Iris pigment epithelial cell (primary cell): Measurements from ENCODE around the gene CD320.
"Not testable (repeated sequence)": the region's sequence is repeated elsewhere in the genome, so short reads cannot be mapped to it uniquely, and the experiment has no call there.

ENCODE experiments used
- DNase-seq: peaks from one replicate; pipeline ENCODE4 v3.0.0-alpha.2; 2011; ENCODE audit warnings: low read depth

The CD320 gene

GRCh38 chr19:8308891-8309291 is 733 bp upstream of the CD320 start:
- no peak for DNase-seq

GRCh38 chr19:8307400-8307964 is 676 bp downstream of the CD320 start:
- no peak for DNase-seq

DNA sequence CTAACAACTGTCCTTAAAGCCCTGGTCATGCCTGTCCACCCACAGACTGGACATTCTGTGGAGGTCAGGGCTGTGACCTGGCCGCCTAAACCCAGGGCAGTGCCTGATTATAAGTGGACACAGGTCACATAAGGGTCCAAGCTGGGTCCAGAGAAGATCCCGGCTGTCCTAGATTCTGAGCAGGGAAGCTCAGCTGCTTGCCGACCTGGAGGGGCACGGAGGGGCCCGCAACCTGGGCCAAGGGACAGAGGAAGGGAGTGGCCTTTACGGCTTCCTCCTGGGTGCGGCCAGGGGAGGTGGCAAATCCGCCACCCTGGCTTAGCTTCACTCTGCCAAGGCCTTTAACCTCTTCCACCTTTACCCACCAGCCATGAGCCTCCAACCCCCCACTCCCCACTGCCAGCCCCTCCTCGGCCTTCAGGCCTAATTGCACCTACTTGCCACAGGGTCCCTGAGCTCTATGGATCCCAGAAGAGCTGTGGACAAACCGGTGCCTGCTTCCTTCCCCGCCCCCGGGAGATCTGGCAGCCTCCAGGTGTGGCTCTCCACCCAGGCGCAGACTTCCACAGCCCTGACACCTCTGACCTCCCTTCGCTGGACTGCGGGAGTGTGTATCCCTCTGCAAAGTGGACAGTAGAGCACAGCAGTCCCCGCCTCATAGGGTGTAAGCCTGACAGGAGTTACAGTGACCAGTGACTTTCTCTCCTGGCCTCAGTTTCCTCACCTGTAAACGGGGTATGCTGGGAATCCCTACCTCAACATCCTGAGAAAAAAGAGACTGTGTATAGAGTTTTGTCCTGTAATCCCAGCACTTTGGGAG is 1.7 kb downstream of the CD320 start:
- DNase-seq = no peak

DNA sequence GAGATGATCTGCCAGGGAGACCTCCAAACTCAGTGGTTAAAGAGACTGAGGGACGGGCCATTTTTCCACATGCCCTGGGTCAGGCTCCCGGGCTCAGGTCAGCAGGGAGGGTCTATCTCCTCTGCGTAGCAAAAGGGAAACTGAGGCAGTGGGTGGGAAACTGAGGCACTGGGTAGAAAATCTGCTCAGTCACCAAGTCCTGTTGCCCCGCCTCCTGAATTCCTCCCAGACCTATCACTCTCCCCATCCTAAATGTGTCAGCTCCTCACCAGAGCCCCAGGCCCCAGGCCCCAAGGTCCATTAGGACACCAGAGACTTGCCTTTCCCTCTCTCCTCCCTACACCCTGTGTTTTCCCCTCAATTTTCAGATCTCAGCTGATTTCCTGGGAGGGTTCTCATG is 2.4 kb downstream of the CD320 start:
- no peak for DNase-seq

DNA sequence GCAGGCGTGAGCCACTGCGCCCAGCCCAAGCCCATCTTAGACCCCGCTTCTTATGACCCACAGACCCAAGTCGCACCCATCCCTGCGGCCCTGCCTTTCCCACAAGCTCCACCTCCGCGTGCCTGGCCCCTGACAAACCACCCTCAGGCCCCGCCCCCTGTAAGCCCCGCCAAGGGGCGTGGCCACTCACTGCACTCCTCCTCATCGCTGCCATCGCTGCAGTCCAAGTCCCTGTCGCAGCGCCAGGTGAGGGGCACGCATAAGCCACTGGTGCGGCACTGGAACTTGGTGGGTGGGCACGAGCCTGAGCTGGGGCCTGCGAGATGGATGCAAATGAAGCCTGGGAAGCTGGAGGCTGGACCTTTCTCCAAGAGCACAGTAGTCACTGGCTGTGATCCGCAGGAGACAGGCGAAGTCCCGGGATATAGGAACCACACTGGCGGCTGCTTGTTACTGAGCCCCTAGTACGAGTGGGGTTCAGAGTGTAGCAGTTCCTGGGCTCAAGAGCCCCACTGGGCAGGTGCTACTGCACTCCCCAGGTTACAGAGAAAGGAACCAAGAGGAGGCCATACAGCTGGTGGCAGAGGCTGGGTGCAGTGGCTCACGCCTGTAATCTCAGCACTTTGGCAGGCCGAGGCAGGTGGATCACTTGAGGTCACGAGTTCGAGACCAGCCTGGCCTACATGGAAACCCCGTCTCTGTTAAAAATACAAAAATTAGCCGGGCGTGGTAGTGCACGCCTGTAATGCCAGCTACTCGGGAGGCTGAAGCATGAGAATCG is 3.1 kb downstream of the CD320 start:
- DNase-seq = no peak

DNA sequence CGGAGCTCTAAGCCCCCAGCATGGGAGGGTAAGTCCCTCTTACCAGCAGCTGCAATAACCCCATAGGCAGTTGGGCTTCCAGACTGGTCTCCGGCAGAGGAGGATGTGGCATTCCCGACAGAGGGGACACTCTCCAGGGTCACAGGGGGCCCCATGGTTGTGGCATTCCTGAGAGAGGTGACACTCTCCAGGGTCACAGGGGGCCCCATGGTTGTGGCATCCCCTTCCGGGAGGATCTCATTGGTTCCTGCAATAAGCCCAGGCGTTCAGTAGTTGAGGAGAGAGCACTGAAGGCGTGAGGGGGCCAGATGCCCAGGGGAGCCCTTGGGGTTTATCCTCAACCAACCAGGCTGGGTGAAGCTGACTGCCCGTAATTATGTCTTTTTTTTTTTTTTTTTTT is 5.4 kb downstream of the CD320 start:
- DNase-seq = no peak

GRCh38 chr19:8302357-8302691 is 5.8 kb downstream of the CD320 start:
- no peak for DNase-seq

DNA sequence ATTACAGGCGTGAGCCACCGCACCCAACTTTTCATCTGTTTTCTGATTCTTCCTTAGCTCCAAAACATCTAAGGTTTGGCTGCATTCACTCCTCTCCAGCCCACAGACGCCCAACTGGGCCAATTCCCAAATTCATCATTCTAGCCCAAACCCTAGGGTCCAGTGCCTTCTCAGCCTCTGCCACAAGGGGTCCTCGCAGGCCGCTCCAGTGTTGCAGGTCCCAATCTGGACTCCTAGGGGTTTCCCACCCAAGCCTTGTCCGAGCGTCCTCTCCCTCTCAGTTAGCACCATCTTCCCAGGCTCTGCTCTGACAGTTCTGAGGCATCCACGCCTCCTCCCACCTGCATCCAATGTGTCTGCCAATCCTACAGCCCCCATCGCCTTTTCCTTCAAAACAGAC is 16.8 kb downstream of the CD320 start:
- not testable (repeated sequence) for DNase-seq

DNA sequence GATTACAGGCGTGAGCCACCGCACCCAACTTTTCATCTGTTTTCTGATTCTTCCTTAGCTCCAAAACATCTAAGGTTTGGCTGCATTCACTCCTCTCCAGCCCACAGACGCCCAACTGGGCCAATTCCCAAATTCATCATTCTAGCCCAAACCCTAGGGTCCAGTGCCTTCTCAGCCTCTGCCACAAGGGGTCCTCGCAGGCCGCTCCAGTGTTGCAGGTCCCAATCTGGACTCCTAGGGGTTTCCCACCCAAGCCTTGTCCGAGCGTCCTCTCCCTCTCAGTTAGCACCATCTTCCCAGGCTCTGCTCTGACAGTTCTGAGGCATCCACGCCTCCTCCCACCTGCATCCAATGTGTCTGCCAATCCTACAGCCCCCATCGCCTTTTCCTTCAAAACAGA is 31.6 kb downstream of the CD320 start:
- not testable (repeated sequence) for DNase-seq

DNA sequence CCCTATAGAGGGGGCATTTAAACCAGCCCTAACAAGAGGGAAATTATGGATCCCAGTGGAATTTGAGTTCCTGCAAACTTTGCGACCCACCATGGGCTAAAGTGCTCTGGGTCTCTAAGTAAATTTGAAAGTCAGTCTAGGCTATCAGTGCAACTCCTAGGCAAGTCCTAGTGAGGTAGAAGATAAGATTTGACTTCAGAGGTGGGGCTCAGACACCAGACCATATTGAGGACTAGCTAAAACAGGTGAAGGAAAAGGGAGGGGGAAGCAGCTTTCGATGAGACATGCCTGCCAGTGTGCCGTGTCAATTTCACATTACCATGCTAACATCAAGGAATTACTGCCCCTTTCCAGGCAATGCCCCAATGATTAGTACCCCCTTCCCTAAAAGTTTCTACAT is 38.4 kb downstream of the CD320 start:
- no peak for DNase-seq

- DNase-seq = no peak
These were observed 42.3 kb downstream of the CD320 start for GRCh38 chr19:8265872-8266271.

- not testable (repeated sequence) for DNase-seq
These were observed 43.9 kb downstream of the CD320 start for GRCh38 chr19:8264248-8264647.

DNA sequence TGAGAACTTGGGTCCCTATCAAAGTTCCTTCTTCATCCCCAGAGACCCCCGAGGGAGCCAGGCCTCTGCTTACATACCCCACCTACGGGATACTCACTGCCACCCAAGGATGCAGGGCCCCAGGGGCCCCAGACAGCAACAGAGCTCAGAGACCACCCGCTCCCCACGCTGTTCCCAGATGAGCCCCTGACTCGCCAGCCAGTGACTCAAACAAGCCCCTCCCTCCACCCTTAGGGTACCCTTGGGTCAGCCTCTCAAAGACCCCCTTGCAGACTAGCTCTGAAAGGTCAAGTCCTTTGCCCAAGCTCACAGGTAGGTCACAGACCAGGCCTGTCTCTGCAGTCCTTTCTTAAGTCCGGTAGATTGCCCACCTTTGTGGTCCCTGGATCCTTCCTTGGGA is 45.7 kb downstream of the CD320 start:
- DNase-seq = no peak

GRCh38 chr19:8261881-8262280 is 46.3 kb downstream of the CD320 start:
- no peak for DNase-seq

GRCh38 chr19:8261347-8261746 is 46.8 kb downstream of the CD320 start:
- no peak for DNase-seq

GRCh38 chr19:8259922-8260247 is 48.3 kb downstream of the CD320 start:
- DNase-seq = no peak

- DNase-seq = no peak
These were observed 48.8 kb downstream of the CD320 start for GRCh38 chr19:8259142-8259921.

DNA sequence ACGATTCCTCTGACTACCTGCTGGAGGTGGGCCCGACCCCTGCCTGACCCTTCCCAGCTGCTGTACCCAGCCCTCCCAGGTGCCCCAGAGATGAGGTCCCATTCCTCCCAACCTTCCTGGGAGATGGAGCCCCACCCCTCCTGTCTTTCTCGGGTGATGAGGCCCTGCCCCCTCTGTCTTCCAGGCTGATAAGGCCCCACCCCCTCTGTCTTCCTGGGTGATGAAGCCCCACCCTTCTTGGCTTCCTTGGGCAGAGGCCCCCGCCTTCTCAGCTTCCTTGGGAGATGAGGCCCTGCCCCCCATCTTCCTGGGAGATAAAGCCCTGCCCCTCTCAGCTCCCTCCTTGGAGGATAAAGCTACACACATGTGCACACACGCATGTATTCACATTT is 51.1 kb downstream of the CD320 start:
- no peak for DNase-seq

GRCh38 chr19:8256276-8257051 is 51.7 kb downstream of the CD320 start:
- DNase-seq = no peak

- DNase-seq = no peak
These were observed 52.6 kb downstream of the CD320 start for GRCh38 chr19:8255426-8256125.

DNA sequence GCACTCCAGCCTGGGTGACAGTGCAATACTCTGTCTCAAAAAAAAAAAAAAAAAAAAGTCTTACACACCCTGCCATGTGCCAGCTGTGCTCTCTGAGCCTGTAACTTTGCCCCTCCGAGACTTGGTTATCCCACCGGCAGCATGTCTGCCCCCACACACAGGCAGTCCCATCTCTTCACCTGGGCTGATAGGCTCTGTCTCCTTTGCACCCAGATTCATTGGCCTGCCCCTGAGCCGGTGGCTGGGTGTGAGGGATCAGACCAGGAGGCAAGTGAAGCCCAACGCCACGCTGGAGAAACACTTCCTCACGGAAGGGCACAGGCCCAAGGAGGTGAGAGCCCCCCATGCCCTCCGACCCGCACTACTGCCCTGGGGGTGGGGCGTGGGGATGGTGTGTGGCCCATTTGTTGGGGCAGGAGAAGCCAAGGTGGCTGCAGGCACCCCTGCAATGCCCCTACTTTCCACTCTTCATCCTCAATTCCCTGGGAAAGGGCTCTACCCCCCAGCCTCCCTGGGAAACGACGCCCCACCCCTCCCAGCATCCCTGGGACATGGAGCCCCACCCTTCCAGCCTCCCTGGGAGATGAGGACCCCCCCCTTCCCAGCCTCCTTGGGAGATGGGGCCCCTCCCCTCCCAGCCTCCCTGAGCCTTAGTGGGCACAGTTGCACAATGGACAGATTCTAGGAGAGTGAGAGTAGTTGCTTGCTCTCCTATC is 53.7 kb downstream of the CD320 start:
- DNase-seq = no peak
